Neural cell (in vitro differentiated cells): ENCODE measurements around the gene AGBL4.

ENCODE experiments used
- EP300 ChIP-seq: fragments of 450-650 bp; conservative IDR thresholded peaks from 2 replicates; pipeline ENCODE4 v1.6.1; 2014; ENCODE audit warnings: antibody characterized with exemption, mild to moderate bottlenecking, moderate library complexity; ENCODE audit not compliant: poor library complexity, severe bottlenecking
- TAF1 ChIP-seq: IDR thresholded peaks from 2 replicates; pipeline ENCODE4 v1.6.1; 2012; ENCODE audit warnings: low read depth
- TF ChIP-seq, protein P1 (sequence below): fragments of 450-650 bp; IDR thresholded peaks from 2 replicates; pipeline ENCODE4 v1.5.1; 2014; ENCODE audit warnings: antibody characterized with exemption, mild to moderate bottlenecking, moderate library complexity; ENCODE audit not compliant: poor library complexity, severe bottlenecking

DNA sequence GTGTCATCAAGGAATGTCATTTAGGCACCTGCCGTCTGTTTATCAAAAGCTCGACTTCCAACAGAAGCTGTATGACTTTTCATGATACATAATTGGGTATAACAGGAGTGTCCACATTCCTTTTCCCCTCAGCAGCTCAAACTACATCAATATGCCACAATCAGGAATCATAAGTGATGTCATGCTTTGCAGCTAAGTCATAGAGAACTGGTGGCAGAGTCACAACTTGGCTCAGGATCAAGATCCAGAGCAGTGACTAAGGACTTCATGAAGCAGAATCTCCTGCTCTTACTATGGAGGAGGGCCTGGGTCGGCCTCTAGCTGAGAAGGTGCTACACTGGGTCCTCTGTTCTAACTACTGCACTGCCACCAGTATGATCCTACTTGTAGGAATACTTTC is 36.5 kb upstream of the AGBL4 start:
- TF ChIP-seq TAF1 (no peak), EP300 (no peak)
- TF ChIP-seq, protein P1, sequence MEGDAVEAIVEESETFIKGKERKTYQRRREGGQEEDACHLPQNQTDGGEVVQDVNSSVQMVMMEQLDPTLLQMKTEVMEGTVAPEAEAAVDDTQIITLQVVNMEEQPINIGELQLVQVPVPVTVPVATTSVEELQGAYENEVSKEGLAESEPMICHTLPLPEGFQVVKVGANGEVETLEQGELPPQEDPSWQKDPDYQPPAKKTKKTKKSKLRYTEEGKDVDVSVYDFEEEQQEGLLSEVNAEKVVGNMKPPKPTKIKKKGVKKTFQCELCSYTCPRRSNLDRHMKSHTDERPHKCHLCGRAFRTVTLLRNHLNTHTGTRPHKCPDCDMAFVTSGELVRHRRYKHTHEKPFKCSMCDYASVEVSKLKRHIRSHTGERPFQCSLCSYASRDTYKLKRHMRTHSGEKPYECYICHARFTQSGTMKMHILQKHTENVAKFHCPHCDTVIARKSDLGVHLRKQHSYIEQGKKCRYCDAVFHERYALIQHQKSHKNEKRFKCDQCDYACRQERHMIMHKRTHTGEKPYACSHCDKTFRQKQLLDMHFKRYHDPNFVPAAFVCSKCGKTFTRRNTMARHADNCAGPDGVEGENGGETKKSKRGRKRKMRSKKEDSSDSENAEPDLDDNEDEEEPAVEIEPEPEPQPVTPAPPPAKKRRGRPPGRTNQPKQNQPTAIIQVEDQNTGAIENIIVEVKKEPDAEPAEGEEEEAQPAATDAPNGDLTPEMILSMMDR: no peak
